ENCODE data around the gene MGAT4A.

GRCh38 chr2:98571121-98571701 is 159.7 kb downstream of the MGAT4A start:
- TF ChIP-seq POLR2A (IDR thresholded peaks at IDR 0.05; ENCODE audit: control extremely low read depth in 1 of 2, low read depth in 2 of 2, low read length in 2 of 2): no peak
- no peak for TF ChIP-seq YY1 (IDR thresholded peaks at IDR 0.05; ENCODE audit: low read depth, low read length)
- TF ChIP-seq EZH2 (IDR thresholded peaks at IDR 0.05; ENCODE audit: low read depth, low read length, severe bottlenecking): no peak
- TF ChIP-seq CTCF (IDR thresholded peaks at IDR 0.05; ENCODE audit: control extremely low read depth in 1 of 3, insufficient read depth in 1 of 3, low read depth in 1 of 3, low read length in 3 of 3): no peak
- no peak for TF ChIP-seq CEBPB (IDR thresholded peaks at IDR 0.05; ENCODE audit: low read depth, low read length)
- TF ChIP-seq BRCA1 (IDR thresholded peaks at IDR 0.05; ENCODE audit: low read depth, low read length): no peak
- TF ChIP-seq SIN3A (conservative IDR thresholded peaks at IDR 0.05 in 1 of 2, IDR thresholded peaks at IDR 0.05 in 1 of 2; ENCODE audit: low read depth in 1 of 2, low read length in 2 of 2): no peak
- no peak for TF ChIP-seq HDAC2 (IDR thresholded peaks at IDR 0.05; ENCODE audit: borderline replicate concordance in 1 of 2, low read depth in 2 of 2, low read length in 2 of 2)
- TF ChIP-seq KDM4A (IDR thresholded peaks at IDR 0.05; ENCODE audit: low read depth, low read length, severe bottlenecking): no peak
- no peak for TF ChIP-seq BACH1 (IDR thresholded peaks at IDR 0.05; ENCODE audit: low read length)
- TF ChIP-seq RAD21 (IDR thresholded peaks at IDR 0.05 in 1 of 2, conservative IDR thresholded peaks at IDR 0.05 in 1 of 2; ENCODE audit: low read depth in 2 of 2, low read length in 2 of 2): no peak
- no peak for TF ChIP-seq TAF1 (IDR thresholded peaks at IDR 0.05; ENCODE audit: low read depth, low read length)

All from H1 (cell line).